ENCODE results near the gene MACROD2. TPM values are rescaled to one million over a fixed set of nuclear protein-coding genes. Genes with fewer than 3 reads are reported as not detected.
A peak's percentile ranks its signal among the peaks of the same experiment; 100 is the strongest.

The MACROD2 gene
- total RNA-seq, 1 experiment from 2014 or later = 1.6 TPM

DNA sequence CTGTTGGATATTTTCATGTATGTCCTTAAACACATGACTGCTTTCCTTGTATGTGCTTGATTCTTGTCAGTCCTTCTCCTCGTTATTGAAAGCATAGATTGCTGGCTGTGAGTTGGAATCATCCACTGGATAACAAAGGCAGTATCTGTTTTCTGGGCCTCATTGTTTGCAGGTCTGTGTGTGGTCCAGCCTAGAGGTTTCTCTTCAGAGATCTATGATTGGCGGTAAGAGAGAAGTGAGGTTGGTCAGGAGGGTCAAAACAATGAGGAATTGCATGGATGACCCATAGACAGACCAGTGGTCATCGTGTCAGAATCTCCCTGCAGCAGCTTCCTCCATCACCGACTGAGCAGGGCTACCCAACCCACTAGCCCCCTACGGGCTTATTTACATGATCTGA, 1663.0 kb downstream of the MACROD2 start:
- Mint-ChIP-seq H3K4me3 (no peak overlapping the region), H3K9me3 (no peaks in the 10 kb centered on the region), H3K4me1 (peaks cover 26 to 41% of the 10 kb centered on the region in 2 experiments), H3K27ac (no peak overlapping the region), H3K27me3 (ENCODE audit: low read depth) (no peaks in the 10 kb centered on the region), H3K36me3 (ENCODE audit: insufficient read depth in 1 of 3, low read depth in 3 of 3) (no peaks in the 10 kb centered on the region)
- Histone ChIP-seq H2BK20ac (ENCODE audit: low read depth, low read length, poor library complexity, severe bottlenecking) (no peak overlapping the region), H4K91ac (ENCODE audit: insufficient read length, low read depth, low read length) (no peak overlapping the region), H2BK12ac (ENCODE audit: insufficient read length, low read depth, low read length) (no peak overlapping the region), H3K4me1 (ENCODE audit: insufficient read depth, low read length) (peaks cover 2% of the 10 kb centered on the region; the same call in 1 of the 2 replicates), H3K23ac (ENCODE audit: insufficient read length, low read depth, low read length) (no peak overlapping the region), H3K9ac (ENCODE audit: extremely low read depth, insufficient read length, low read length) (no peak overlapping the region), H3K56ac (ENCODE audit: insufficient read length, low read depth, low read length) (no peak overlapping the region), H2BK15ac (ENCODE audit: low read depth, low read length) (no peak overlapping the region), H3T11ph (ENCODE audit: low read length) (no peak overlapping the region), H3K14ac (ENCODE audit: insufficient read depth, low read length) (no peak overlapping the region; the same call in 1 of the 2 replicates), H4K8ac (replicated peaks; ENCODE audit: insufficient read length, low read depth, low read length) (no peak overlapping the region), H3K79me2 (ENCODE audit: insufficient read depth, low read length) (no peaks in the 10 kb centered on the region), H2BK5ac (ENCODE audit: insufficient read length, low read length) (no peak overlapping the region), H2AFZ (ENCODE audit: low read length) (peak overlapping the region; percentile 60), H3K4me2 (ENCODE audit: insufficient read depth, insufficient read length, low read length) (no peak overlapping the region), H3K79me1 (ENCODE audit: insufficient read depth, low read depth, low read length, poor library complexity, severe bottlenecking) (no peaks in the 10 kb centered on the region), H4K20me1 (ENCODE audit: control insufficient read depth, insufficient read depth, insufficient read length) (no peaks in the 10 kb centered on the region), H3K27me3 (ENCODE audit: insufficient read depth, low read length) (no peaks in the 10 kb centered on the region), H2AK5ac (ENCODE audit: insufficient read length, low read length) (no peak overlapping the region), H3K18ac (ENCODE audit: insufficient read length, low read depth, low read length) (no peak overlapping the region), H3K9me3 (ENCODE audit: control insufficient read depth, low read depth, low read length) (no peaks in the 10 kb centered on the region), H3K27ac (ENCODE audit: insufficient read length, low read depth, low read length) (no peak overlapping the region), H3K23me2 (ENCODE audit: insufficient read length, low read depth, low read length, poor library complexity, severe bottlenecking) (no peaks in the 10 kb centered on the region), H3K4ac (ENCODE audit: low read depth, low read length) (no peak overlapping the region), H2BK120ac (ENCODE audit: low read depth, low read length, poor library complexity, severe bottlenecking) (no peak overlapping the region), H4K5ac (ENCODE audit: insufficient read length, low read depth, low read length) (no peak overlapping the region)
- DNase-seq = no peak
- no CpG with 5 or more reads among the region's 5 CpGs for WGBS (ENCODE audit: extremely low coverage, insufficient read length, low lambda C conversion rate)
- TF ChIP-seq, protein P1, sequence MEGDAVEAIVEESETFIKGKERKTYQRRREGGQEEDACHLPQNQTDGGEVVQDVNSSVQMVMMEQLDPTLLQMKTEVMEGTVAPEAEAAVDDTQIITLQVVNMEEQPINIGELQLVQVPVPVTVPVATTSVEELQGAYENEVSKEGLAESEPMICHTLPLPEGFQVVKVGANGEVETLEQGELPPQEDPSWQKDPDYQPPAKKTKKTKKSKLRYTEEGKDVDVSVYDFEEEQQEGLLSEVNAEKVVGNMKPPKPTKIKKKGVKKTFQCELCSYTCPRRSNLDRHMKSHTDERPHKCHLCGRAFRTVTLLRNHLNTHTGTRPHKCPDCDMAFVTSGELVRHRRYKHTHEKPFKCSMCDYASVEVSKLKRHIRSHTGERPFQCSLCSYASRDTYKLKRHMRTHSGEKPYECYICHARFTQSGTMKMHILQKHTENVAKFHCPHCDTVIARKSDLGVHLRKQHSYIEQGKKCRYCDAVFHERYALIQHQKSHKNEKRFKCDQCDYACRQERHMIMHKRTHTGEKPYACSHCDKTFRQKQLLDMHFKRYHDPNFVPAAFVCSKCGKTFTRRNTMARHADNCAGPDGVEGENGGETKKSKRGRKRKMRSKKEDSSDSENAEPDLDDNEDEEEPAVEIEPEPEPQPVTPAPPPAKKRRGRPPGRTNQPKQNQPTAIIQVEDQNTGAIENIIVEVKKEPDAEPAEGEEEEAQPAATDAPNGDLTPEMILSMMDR (conservative IDR thresholded peaks at IDR 0.05) = no peak

All from H9 (cell line).